Fibroblast of skin of abdomen (primary cell): Measurements from ENCODE around the gene RNF113B.

Experiments
- DNase-seq: peaks from one replicate; pipeline ENCODE4 v3.0.0-alpha.2; 2013

Gene RNF113B

GRCh38 chr13:98203646-98204326 is 26.7 kb upstream of the RNF113B start:
- peak; percentile 65 for DNase-seq

DNA sequence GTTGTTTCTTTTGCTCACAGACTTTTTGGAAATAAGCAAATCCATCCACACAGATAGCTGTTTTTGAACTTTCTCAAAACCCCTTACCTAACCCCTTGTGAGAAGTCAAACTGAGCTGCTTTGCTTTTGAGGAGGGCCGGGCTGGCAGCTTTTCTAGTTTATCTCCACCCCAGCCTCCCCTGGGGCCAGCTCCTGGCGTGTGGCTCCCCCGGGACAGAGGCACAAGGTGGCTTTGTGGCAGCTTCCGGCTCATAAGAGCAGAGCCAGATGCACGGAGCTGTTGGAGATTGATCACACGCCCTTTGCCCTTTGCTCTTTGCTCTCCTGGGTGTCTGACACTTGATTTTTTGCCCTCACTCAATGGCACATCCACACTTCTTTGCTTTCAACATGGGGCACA is 24.9 kb upstream of the RNF113B start:
- DNase-seq = no peak

DNA sequence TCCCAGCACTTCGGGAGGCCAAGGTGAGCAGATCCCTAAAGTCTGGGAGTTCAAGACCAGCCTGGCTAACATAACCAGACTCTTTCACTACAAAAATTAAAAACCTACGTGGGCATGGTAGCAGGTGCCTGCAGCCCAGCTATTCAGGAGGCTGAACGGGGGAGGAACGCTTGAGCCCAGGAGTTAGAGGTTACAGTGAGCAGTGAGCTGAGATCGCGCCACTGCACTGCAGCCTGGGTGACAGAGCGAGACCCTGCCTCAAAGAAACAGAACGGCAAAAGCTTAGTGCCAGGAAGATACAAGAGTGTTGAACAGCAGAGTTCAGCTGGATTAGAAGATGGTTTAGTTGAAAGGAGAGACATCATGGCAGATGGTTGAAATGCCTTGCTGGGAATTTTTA is 24.1 kb upstream of the RNF113B start:
- DNase-seq = no peak

- DNase-seq = no peak
Measured at GRCh38 chr13:98200211-98200878, 23.3 kb upstream of the RNF113B start.

GRCh38 chr13:98199480-98199879 is 22.4 kb upstream of the RNF113B start:
- no peak for DNase-seq

- no peak for DNase-seq
Measured at GRCh38 chr13:98198683-98199082, 21.6 kb upstream of the RNF113B start.

DNA sequence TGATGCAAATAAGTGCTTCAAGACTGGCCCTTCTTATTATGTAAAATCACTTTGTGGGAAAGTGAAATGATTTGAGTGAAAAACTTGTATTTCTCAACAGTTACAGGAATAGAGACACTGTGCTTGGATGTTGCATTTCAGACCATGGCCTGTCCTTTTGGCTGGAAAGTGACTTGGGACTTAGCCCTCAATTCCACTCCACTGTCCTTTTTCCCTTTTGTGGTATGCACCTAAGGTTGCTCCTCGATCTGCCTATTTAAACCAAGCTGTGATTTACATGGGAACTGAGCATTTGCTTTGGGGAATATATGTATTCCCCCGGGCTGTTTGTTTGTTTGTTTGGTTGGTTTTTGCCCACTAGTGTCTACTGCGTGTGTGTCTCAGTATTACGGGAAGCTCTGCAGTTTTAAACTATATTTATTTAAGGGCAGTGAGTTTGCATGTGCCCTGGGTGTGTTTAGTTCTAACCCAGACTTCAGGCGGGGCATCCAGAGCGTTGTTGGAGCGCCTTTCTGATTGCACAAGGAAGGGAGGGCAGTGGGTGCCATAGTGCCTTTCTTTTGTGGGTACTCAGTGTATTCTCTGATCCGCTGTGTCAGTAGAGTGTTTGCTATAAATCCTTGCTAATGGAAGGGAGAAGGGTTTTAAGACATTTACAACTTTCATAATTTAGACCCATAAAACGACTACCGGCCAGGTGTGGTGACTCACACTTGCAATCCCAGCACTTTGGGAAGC is 18.2 kb upstream of the RNF113B start:
- no peak for DNase-seq

DNA sequence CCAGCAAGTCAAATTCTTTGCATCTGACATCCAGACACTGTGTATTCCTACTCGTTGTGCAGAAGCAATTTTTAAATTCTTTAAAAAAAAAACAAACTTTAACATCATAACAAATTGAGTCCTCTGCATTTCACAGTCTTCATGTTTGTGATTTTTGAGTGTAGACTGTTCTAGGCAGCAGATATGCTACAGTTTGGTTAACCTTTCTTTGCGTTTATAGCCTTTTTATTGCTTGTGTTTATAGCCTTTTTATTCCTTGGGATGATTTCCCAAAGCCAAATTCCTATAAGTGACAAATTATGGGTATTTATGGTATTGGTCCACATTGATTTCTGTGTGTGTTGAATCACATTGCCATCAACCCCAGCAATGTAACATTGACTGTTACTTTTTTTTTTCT is 14.9 kb upstream of the RNF113B start:
- DNase-seq = no peak

- DNase-seq = no peak
Measured at GRCh38 chr13:98190889-98191444, 13.9 kb upstream of the RNF113B start.

GRCh38 chr13:98189841-98190505 is 12.9 kb upstream of the RNF113B start:
- DNase-seq = no peak

- no peak for DNase-seq
Measured at GRCh38 chr13:98188544-98189166, 11.6 kb upstream of the RNF113B start.

- no peak for DNase-seq
Measured at GRCh38 chr13:98187965-98188261, 10.8 kb upstream of the RNF113B start.

GRCh38 chr13:98187155-98187964 is 10.3 kb upstream of the RNF113B start:
- DNase-seq = no peak

GRCh38 chr13:98184792-98185191 is 7.7 kb upstream of the RNF113B start:
- no peak for DNase-seq

DNA sequence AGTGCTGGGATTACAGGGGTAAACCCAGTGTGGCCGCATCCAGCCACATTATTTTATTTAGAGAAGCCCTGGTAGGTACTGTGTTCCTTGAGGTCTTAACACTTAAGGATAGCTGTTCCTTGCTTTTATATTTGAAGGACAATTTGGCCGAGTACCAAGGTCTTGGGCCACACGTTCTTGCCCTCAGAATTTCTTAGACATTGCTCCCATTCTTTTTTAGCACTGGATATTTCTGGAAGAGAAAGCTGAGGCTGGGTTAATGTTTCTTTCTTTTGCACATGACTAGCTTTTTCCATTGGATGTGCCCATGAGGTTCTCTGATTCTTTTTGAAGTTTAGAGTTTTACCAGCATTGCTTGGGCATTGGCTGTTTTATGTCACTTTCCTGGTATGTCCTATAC is 5.5 kb upstream of the RNF113B start:
- no peak for DNase-seq

DNA sequence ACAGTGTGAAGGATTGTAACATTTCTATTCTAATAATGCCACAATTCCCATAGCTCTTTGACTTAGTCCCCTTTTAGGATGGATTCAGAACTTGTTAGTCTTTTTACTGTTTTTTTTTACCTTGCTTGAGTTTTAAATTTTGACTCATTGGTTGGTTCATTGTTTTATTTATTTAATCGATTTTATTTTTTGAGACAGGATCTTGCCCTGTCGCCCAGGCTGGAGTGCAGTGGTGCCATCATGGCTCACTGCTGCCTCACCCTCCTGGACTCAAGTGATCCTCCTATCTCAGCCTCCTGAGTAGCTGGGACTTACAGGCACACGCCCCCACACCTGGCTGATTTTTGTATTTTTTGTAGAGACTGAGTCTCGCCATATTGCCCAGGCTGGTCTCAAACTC is 5.1 kb upstream of the RNF113B start:
- DNase-seq = no peak

DNA sequence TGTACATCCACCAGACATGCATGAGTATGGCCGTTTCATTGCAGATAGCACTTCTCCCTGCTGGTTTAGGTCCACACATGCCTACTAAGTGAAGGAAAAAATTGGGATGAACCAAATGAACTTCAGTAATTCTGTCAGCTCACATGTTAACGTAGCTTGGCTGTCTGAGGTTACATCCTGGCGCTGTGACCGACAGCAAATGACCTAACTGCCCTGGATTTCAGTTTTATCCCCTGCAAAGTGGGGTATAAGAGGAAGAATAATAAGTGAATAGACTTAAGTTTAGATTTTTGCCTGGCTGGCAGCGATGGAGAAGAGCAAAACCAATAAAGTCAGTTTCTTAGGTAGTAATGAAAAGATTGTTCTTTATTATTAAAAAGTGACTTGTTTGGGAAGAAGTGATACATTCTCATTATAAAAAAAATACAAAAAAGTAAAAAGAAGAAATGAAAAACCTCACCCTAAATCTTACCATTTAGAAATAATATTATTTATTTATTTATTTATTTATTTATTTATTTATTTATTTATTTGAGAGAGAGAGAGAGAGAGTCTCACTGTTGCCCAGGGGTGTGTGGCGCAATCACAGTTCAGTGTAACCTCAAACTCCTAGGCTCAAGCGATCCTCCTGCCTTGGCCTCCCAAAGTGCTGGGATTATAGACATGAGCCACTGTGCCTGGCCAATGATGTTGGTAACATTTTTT is 4.2 kb upstream of the RNF113B start:
- no peak for DNase-seq

DNA sequence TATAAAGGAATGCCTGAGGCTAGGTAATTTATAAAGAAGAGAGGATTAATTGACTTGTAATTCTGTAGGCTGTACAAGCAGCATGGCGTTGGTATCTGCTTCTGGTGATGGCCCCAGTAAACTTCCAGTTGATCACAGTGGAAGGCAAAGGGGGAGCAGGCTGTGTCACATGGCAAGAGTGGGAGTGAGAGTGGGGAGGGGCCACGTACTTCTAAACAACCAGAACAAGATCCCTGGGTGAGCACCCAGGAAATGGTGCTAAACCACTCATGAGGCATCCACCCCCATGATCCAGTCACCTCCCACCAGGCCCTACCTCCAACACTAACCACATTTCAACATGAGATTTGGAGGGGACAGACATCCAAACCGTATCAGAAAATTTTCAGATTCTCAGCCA is 3.0 kb upstream of the RNF113B start:
- no peak for DNase-seq

DNA sequence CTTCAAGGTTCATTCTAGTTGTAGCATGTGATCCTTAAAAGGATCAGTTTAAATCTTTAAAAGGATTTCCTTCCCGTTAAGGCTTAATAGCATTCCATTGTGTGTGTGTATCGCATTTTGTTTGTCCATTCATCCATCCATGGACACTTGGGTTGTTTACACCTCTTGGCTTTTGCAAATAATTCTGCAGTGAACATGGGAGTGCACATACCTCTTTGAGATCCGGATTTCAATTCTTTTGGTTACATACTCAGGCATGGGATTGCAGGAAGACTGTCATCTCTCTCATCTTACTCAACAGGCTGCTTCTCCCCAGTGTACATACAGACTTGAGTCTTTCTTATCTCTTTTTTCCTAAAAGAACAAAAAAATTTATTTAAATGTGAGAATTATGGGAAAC is 1.2 kb downstream of the RNF113B start:
- no peak for DNase-seq

DNA sequence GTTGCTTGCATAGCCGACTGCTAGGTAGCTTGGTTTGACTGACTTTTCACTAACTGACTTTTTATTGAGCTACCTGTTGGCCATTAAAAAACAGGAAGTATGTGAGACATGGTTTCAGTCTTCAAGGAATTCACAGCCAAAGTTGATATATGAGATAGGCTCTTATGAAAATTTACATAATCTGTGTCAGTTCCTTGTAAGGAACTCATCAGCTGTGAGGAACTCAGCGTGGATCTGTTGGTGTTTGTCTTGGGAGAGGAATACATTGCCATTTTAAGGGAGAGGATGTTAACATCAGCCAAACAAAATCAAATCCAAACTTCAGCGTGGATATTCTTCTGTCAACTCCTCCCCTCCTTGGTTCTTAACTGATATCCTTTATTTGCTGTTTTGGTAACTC is 2.0 kb downstream of the RNF113B start:
- peak; percentile 59 for DNase-seq

DNA sequence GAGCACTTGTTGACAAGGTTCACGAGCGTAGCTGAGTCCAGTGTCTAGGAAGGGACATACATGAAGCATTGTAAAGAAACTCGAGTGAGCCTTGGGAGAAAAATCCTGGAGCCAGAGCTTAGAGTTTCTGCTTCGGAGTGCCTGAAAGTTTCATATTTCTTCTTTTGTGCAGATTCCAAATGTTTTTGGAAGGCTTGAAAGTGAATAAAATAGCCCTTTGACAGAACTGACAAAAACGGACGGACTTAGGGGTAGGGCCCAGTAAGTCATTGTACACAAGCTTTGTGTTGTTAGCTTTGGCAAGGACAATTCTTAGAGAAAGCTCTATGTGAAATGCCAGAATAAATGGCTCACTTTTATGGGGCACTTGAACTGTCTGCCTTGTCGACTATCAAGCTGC is 2.8 kb downstream of the RNF113B start:
- DNase-seq = no peak
